Measurements from ENCODE around the gene AMBRA1. TPM values are rescaled to one million over a fixed set of nuclear protein-coding genes. Genes with fewer than 3 reads are reported as not detected.

The AMBRA1 gene
- total RNA-seq, 1 donor from 2014 or later, result 27.8 TPM

GRCh38 chr11:46366661-46367161 lies 227.1 kb downstream of the AMBRA1 start:
- DNase-seq, result no peak

- no peak for DNase-seq
Measured at GRCh38 chr11:46366260-46366659, 227.6 kb downstream of the AMBRA1 start.

GRCh38 chr11:46364791-46365190 lies 229.0 kb downstream of the AMBRA1 start:
- no peak for DNase-seq

GRCh38 chr11:46364056-46364455 lies 229.8 kb downstream of the AMBRA1 start:
- DNase-seq, result no peak

GRCh38 chr11:46363455-46364005 lies 230.3 kb downstream of the AMBRA1 start:
- peak; percentile 82 for DNase-seq

- no peak for DNase-seq
Measured at GRCh38 chr11:46363031-46363407, 230.8 kb downstream of the AMBRA1 start.

- no peak for DNase-seq
Measured at GRCh38 chr11:46362156-46363030, 231.4 kb downstream of the AMBRA1 start.

GRCh38 chr11:46361283-46362155 lies 232.3 kb downstream of the AMBRA1 start:
- DNase-seq, result peak; percentile 91

- DNase-seq, result no peak
Measured at GRCh38 chr11:46360878-46361277, 232.9 kb downstream of the AMBRA1 start.

- DNase-seq, result peak; percentile 59
Measured at GRCh38 chr11:46359953-46360352, 233.9 kb downstream of the AMBRA1 start.

- no peak for DNase-seq
Measured at GRCh38 chr11:46357483-46357936, 236.3 kb downstream of the AMBRA1 start.

- no peak for DNase-seq
Measured at GRCh38 chr11:46356924-46357482, 236.8 kb downstream of the AMBRA1 start.

- no peak for DNase-seq
Measured at GRCh38 chr11:46353698-46354097, 240.1 kb downstream of the AMBRA1 start.

GRCh38 chr11:46352063-46352841 lies 241.6 kb downstream of the AMBRA1 start:
- no peak for DNase-seq

GRCh38 chr11:46351606-46352005 lies 242.2 kb downstream of the AMBRA1 start:
- no peak for DNase-seq

GRCh38 chr11:46351148-46351547 lies 242.7 kb downstream of the AMBRA1 start:
- no peak for DNase-seq

GRCh38 chr11:46350695-46351094 lies 243.1 kb downstream of the AMBRA1 start:
- DNase-seq, result no peak

- DNase-seq, result no peak
Measured at GRCh38 chr11:46348566-46349401, 245.0 kb downstream of the AMBRA1 start.

GRCh38 chr11:46347637-46348311 lies 246.0 kb downstream of the AMBRA1 start:
- DNase-seq, result no peak

Measured in tongue (tissue), 2 donors.